T1000 (cell line): ENCODE measurements around the gene TPCN2.

ENCODE experiments used
- DNase-seq: peaks from one replicate; lab custom pipeline; 2025; ENCODE audit warnings: mixed read lengths; lab: John Stamatoyannopoulos, UW

Gene TPCN2

DNA sequence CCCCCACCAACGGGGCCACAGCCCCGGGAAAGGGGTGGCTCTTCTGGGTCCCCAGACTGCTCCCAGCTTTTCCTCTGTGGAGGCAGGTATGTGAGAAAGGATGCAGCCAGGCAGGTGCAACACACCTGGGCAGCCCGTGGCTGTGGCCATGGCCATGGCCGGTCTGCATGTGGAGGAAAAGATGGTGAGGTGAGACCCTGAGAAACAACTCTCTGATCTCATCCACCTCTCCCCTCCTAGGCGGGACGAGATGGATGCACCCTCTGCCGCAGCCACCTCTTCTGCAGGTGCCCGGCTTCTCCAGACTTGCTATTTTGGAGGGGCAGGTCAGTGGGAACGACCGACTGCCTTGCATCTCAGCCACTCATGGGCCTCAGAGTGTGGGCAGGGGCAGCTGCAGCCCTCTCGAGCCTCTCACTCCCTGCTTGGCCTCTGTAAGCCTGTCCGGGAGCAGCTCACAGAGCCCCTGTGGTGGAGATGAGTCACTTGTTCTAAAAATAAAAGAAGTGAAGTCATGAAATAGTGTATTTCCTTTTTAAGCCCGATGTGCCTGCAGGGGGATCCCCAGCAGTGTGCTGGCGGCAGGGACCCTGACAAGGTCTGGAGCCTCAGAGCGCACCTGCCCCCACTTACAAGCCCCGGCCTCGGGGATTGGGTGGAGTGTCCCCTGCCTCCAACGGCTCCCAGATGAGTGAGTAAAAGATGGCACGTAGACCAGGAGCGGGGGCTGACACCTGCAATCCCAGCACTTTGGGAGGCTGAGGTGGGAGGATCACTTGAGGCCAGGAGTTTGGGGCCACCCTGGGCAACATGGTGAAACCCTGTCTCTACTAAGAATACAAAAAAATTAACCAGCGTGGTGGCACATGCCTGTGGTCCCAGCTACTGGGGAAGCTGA, 117.7 kb downstream of the TPCN2 start:
- DNase-seq: peak; percentile 67

DNA sequence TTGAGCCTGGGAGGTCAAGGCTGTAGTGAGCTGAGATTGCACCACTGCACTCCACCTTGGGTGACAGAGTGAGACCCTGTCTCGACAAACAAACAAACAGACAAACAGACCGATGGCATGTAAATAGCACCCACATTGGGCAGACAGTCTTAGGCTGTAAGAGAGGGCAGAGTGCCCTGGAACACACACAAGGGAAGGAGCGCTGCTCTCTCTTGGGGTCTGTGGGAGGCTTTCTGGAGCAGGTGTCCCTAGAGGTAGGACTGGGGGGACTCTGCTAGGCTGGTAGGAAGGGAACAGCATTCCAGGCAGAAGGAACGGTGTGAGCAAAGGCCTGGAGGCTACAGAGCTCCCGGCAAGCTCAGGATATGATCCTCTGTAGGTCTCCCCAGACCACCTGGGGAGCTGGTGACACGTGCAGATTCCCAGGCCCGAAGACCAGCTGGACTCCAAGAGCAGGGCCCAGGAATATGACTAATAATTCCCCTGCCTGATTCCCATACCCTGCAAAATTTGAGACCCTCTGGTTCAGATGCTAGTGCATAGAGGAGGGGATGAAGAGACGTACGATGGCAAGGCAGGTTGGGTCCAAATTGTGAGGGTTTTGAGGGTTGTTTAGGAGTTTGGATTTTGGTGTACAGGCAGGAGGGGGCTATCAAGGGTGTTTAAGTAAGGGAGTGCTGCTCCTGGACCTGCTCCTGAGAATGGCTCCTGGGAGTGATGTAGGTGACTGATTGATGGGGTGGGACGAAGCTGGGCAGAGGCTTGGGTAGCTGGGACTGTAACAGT, 118.6 kb downstream of the TPCN2 start:
- DNase-seq: no peak

DNA sequence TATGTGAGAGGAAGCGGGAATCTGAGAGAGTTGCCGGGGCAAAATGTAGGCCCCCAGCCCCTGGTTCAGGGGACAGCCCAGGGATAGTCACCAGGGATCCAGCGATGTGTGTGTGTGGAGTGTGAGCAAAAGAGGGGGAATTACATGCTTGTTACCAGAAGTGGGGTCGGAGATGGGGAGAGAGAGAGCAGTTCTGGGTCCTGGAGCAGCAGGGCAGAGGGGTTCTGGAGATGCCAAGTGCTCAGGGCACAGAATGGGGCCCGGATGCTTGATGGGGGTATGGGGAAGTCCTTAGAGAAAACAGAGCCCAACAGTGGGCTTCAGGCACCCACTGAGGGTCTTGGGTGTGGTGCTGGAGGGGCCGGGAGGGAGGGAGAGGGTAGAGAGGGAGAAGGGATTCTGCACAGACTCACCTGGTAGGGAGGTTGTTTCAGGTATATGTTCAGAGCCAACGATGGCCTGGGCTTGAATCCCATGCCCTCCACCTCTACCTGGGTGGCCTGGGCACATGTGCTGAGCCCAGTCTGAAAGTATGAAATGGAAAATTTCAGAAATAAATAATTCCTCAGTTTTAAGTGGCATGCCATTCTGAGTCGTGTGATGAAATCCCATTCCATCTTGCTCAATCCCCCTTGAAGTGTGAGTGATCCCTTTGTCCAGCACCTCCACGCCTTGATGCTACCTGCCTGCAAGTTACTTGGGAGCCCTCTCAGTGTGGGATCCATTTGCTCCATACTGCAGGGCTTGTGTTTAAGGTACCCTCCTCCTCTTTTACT, 119.4 kb downstream of the TPCN2 start:
- no peak for DNase-seq

DNA sequence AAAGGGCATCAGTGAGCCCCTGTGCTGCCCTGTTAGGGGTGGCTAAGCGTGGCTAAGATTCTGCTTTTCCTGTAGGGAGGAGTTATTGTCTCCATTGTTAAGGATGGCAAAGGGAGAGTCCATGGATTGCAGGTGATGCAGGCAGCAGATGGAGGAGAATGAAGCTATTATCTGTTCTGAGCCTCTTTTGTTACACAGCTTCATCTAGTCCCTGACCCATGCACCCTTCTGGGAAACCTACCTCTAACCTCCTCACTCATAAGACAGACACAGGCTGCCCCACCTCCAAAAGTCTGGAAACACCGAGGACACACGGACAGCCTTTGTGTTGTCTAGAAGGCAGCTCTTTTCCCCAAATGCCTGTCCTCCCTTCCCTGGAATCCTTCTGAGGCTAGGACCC, 120.7 kb downstream of the TPCN2 start:
- DNase-seq: no peak

DNA sequence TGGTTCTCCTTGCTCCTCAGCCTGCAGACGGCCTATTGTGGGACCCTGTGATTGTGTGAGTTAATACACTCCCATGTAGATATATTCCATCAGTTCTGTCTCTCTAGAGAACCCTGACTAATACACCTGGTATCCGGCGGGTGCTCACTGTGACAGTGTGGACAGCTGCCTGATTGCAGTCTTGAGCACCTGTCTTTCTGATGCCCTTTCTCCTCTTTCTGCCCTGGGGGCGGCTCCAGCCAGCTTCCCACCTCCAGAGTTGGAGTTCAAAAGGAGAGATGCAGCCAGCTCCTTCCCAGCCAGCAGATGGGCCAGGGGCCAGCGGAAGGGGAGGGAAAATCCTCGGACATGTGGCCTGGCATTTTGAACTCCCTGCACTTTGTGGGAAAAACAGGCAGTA, 122.0 kb downstream of the TPCN2 start:
- no peak for DNase-seq

DNA sequence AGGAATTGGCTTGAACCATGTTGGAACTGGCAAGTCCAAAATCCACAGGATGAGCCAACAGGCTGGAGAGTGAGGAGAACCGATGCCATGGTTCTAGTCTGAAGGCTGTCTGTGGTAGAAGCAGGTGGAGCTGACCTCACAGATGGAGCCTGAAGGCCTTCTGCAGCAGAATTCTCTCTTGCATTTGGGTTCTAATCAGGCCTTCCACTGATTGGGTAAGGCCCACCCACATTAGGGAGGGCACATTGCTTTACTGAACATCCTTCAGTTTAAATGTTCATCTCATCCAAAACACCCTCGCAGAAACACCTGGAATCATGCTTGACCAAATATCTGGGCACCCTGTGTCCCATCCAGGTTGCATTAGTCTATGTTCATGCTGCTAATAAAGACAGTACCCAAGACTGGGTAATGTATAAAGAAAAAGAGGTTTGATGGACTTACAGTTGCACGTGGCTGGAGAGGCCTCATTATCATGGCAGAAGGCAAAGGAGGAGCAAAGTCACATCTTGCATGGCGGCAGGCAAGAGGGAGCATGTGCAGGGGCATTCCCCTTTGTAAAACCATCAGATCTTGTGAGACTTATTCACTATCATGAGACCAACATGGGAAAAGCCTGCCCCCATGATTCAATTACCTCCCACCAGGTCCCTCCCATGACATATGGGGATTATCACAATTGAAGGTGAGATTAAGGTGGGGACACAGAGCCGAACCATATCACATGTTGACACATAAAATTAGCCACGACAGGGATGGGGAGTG, 122.9 kb downstream of the TPCN2 start:
- DNase-seq: no peak

DNA sequence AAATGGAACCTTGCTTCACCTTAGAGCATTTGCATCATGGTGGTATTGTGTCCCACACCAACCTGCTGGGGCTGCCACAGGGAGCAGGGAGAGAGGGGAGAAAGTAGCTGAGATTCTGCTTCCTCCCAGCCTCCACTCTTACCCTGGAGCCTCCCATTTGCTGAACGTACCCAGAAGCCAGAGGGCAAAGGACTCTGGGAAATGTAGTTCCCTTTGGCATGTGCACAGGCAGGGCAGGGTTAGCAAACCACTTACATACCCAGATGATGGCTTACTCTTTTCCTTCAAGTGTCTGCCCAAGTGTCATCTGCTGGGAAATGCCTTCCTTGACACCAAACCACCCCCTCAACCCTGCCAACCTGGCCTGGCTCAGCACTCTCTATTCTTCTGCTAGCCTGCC, 123.9 kb downstream of the TPCN2 start:
- DNase-seq: no peak

DNA sequence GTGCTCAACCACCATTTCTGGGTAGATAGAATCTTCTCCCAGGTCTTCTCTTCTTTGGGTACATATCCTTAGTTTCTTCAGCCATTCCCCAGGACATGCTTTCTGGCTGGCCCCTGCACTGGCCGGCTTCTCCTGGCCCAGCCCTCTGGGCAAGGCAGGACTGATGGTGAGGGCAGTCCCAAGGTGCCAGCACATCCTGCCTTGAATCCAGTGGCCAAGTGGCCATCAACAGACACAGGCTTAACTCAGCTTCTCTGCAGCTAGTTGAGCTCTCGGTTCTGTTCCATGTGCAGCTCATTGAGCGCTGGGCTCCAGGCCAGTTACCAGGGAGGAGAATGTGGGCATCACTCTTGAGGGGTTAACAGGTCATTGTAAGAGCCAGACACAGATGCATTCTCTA, 124.6 kb downstream of the TPCN2 start:
- no peak for DNase-seq

DNA sequence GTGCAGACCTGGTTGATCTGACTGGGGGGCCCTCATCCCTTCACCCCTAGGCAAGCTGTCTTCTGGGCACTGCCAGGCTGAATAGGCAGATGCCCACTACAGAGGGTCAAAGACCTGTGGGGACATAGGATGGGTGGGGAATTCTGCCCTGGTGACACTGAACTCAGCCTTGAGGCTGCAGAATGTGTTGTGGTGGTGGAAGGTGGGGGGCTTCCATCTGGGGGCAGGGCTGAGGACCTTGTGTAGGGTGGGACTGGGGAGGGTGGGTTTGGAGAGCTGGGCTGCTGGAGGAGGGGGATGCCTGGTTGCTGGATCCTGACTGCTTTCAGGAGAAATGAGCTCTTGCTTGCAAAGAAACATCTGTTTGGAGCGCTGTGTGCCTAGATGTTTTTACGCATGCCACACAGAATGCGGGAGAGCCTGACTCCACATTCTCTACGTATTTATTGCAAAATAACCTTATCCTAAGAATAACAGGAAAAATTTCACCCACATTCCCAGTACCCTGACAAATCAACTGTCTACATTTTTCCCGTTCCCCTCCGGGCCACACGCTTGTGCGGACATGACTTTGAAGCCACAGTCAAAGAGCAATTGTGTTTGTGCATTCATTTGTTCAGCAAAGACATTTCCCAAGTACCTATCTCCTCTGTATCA, 125.3 kb downstream of the TPCN2 start:
- DNase-seq: no peak

DNA sequence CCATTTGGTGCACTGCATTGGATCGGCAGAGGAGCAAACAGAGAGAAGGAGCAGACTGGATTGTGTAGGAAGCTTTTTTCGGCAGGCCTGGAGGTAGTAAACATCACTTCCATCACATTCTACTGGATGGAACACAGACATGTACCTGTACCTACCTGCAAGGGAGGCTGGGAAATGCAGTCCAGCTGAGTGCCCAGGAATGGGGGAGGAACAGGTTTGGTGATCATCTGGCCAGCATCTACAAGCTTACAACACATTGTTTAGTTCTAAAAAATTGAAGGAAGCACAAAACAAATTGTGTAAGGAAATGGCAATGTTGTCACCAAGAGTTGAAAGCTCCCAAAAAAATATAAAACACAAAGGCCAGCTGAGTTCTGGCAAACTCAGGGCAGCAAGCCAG, 126.1 kb downstream of the TPCN2 start:
- no peak for DNase-seq

DNA sequence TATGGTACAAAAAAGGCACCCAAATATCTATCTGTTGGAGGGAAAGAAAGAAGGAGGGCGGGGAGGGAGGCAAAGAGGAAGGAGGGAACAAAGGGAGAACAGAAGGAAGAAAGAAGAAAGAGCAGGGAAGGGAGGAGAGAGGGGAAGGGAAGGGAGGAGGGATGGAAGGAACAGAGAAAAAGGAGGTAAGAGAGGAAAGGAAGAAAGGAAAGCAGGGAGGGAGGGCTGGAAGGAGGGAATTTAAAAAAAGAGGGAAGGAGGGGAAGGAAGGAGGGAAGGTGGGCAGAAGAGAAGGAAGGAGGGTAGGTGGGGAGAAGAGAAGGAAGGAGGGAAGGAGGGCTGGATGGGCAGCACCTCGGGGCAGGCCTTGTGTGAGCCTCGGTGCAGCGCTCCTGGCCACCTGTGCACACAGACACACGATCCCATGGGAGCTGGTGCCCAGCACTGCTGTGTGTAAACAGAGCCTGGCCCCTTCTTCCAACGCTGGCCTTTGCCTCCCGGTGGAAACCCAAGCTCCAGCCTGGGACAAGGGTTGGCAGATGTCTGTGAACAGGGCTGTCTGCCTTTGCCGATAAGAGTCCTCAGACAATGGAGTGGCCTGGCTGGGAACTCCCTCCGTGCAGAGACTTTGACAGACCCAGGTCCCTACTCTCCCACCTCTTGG, 130.2 kb downstream of the TPCN2 start:
- DNase-seq: no peak

DNA sequence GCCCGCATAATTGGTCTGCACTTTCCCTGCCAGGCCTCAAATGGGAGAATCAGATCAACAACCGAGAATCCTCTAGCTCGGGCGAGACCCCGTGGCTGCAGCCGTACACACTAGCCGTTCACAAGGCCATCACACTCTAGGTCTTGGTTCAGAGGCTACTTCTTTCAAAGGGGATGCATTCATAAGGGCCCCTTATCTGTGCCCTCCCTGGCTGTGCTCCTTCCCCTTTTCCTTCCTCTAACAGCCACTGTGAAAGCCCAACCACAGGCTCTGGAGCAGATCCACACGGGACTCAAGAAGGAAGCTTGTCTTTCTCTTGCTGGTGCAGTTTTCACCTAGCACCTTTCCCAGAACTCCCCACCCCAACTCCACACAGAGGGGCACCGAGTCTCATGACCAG, 131.5 kb downstream of the TPCN2 start:
- DNase-seq: no peak

DNA sequence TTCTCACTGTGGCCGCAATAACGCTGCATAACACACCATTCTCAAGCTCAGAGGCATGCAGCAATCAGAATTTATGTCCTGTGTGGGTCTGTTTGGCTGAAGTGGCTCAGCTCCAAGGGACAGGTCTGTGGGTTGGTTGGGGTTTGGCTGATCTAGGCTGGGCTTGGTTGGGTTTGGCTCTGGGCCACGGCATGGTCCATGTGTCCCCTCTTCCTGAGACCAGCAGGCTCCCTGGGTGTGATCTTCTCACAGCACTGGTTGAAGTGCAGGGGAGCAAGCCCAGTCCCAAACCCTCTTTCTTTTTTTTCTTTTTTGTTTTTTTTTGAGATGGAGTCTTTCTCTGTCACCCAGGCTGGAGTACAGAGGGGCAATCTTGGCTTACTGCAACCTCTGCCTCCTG, 132.0 kb downstream of the TPCN2 start:
- no peak for DNase-seq

DNA sequence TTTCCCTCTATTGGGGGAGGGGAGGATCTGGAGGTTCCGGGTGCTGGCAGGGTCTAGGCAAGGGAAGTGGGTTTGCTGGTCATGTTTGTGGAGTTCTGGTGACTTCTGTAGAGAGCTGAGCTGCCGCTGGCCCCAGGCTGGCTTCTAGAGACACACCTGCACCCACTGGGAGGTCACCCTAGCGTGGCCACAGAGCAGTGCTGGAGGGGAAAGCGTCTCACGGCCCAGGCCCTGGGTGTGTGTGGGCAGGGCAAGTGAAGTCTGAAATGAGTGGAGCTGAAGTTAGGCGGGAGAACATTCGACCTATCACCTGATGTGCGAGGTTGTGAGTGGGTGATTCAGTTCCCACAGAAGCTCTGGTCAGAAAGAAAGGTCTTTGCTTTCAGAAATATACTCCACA, 134.9 kb downstream of the TPCN2 start:
- no peak for DNase-seq
